OCI-LY7 (cell line): ENCODE measurements around the gene GAS7. TPM values are rescaled to one million over a fixed set of nuclear protein-coding genes. Genes with fewer than 3 reads are reported as not detected.

Source experiments
- BruUV-seq: library from RNA; stranded (reverse); fragments of 400-500 nt; replicated peaks from 2 replicates; lab custom pipeline; 2021; lab: Mats Ljungman, UMichigan
- CTCF ChIA-PET: fragments of 300-600 bp; sonication (Branson Sonifier 250); formaldehyde crosslinking; loops from one replicate; lab custom pipeline; 2022; ENCODE audit warnings: antibody characterized with exemption; ENCODE audit not compliant: unreplicated experiment; lab: Charles Lee
- POLR2A ChIA-PET: fragments of 300-600 bp; sonication (Branson Sonifier 250); formaldehyde crosslinking; loops from one replicate; lab custom pipeline; 2022; ENCODE audit warnings: antibody characterized with exemption; lab: Charles Lee
- DNase-seq: peaks from one replicate; pipeline ENCODE4 v3.0.0-alpha.2; 2015; ENCODE audit warnings: low spot score
- H2AFZ ChIP-seq: fragments of 200-600 bp; sonication (generic), shearing (Covaris generic); 2 replicates; pipeline ENCODE4 v1.6.1; 2014; ENCODE audit warnings: mild to moderate bottlenecking, antibody characterized with exemption, low read length, moderate library complexity
- H3K27ac ChIP-seq: fragments of 200-600 bp; sonication (generic); 2 replicates; pipeline ENCODE4 v1.5.1; 2014; ENCODE audit warnings: mixed run types, low read depth, mild to moderate bottlenecking, moderate library complexity, low read length, inconsistent platforms; ENCODE audit not compliant: poor library complexity, severe bottlenecking
- H3K36me3 ChIP-seq: fragments of 200-600 bp; sonication (generic); 2 replicates; pipeline ENCODE4 v1.6.1; 2014; ENCODE audit warnings: mild to moderate bottlenecking, antibody characterized with exemption, low read length, moderate library complexity, mixed read lengths; ENCODE audit not compliant: insufficient read depth
- H3K4me1 ChIP-seq: fragments of 200-600 bp; sonication (generic); 2 replicates; pipeline ENCODE4 v1.5.1; 2014; ENCODE audit warnings: mild to moderate bottlenecking, low read length; ENCODE audit not compliant: insufficient read depth, poor library complexity, severe bottlenecking
- H3K4me2 ChIP-seq: fragments of 200-600 bp; sonication (generic); 2 replicates; pipeline ENCODE4 v1.6.1; 2014; ENCODE audit warnings: mild to moderate bottlenecking, low read length
- H3K4me3 ChIP-seq: fragments of 200-600 bp; sonication (generic); 2 replicates; pipeline ENCODE4 v1.5.1; 2014; ENCODE audit warnings: mild to moderate bottlenecking, low read depth, low read length; ENCODE audit not compliant: poor library complexity, severe bottlenecking
- H3K79me2 ChIP-seq: fragments of 200-600 bp; sonication (generic); 2 replicates; pipeline ENCODE4 v1.6.1; 2016; ENCODE audit warnings: low read depth, mild to moderate bottlenecking, low read length, moderate library complexity, mixed read lengths; ENCODE audit not compliant: insufficient read depth
- H3K9me2 ChIP-seq: fragments of 200-600 bp; sonication (generic); 2 replicates; pipeline ENCODE4 v1.6.1; 2016; ENCODE audit warnings: mild to moderate bottlenecking, low read length, mixed read lengths; ENCODE audit not compliant: insufficient read depth
- H3K9me3 ChIP-seq: fragments of 200-600 bp; sonication (generic); 2 replicates; pipeline ENCODE4 v1.6.1; 2014; ENCODE audit warnings: mild to moderate bottlenecking, mixed run types, low read length, mixed read lengths
- H4K20me1 ChIP-seq: fragments of 200-600 bp; sonication (generic); 2 replicates; pipeline ENCODE4 v1.6.1; 2014; ENCODE audit warnings: mild to moderate bottlenecking, antibody characterized with exemption, low read length, moderate library complexity, mixed read lengths; ENCODE audit not compliant: insufficient read depth
- CTCF ChIP-seq: fragments of 200-600 bp; sonication (generic); conservative IDR thresholded peaks from 2 replicates; pipeline ENCODE4 v1.5.1; 2014; ENCODE audit warnings: mild to moderate bottlenecking, antibody characterized with exemption, low read length, moderate library complexity, mixed read lengths
- EZH2phosphoT487 ChIP-seq: fragments of 200-600 bp; sonication (generic); IDR thresholded peaks from 2 replicates; pipeline ENCODE4 v1.6.1; 2018; ENCODE audit warnings: low read depth, borderline replicate concordance, mild to moderate bottlenecking, mixed run types, antibody characterized with exemption, low read length, moderate library complexity, mixed read lengths
- intact Hi-C: fragments of 100-400 bp; cut with micrococcal nuclease; formaldehyde crosslinking; loops from one replicate; pipeline ENCODE4 v1.10.0; 2022; ENCODE audit not compliant: unreplicated experiment
- total RNA-seq, 2 experiments: library from RNA; depleted of rRNA in 1 of 2; stranded (reverse); fragments of >200 nt in 1 of 2; shearing (Covaris generic) in 1 of 2; gene quantifications; 2 replicates each; pipeline ENCODE4 v1.2.3, GENCODE V29; 2014 to 2022

The GAS7 gene
- total RNA-seq, 2 experiments from 2014 or later = 1.5 TPM; not detected in 1

GRCh38 chr17:9987779-9988585 lies 210.4 kb downstream of the GAS7 start:
- peak overlapping the region; percentile 40; the same call in 1 of the 2 replicates for H3K4me2 ChIP-seq
- POLR2A ChIA-PET = no interaction called here

GRCh38 chr17:9986754-9987382 lies 211.5 kb downstream of the GAS7 start:
- no TSS peak for BruUV-seq
- intact Hi-C loops = no loop called here
- no peak for DNase-seq
- Histone ChIP-seq H4K20me1 (no peaks in the 10 kb centered on the region), H3K4me2 (no peak overlapping the region), H3K36me3 (no peaks in the 10 kb centered on the region), H3K27ac (no peak overlapping the region), H3K79me2 (no peaks in the 10 kb centered on the region), H3K4me1 (no peaks in the 10 kb centered on the region), H3K9me3 (no peaks in the 10 kb centered on the region), H2AFZ (peak overlapping the region; percentile 98; the same call in 1 of the 2 replicates), H3K4me3 (no peak overlapping the region), H3K9me2 (no peaks in the 10 kb centered on the region)
- ChIA-PET POLR2A (no interaction called here), CTCF (no interaction called here)
- TF ChIP-seq EZH2phosphoT487 (no peak), CTCF (no peak)

More at GRCh38 chr17:9987779-9988585, 210.4 kb downstream of the GAS7 start:
- H4K20me1 ChIP-seq = no peaks in the 10 kb centered on the region
- no peaks in the 10 kb centered on the region for H3K4me1 ChIP-seq
- no peaks in the 10 kb centered on the region for H3K9me3 ChIP-seq
- H3K36me3 ChIP-seq = no peaks in the 10 kb centered on the region
- H3K79me2 ChIP-seq = no peaks in the 10 kb centered on the region
- CTCF ChIA-PET = interaction anchor here (0.7 kb wide), 1 partner anchor 80 kb away, joined by 3 read pairs; no protein-coding TSS in a partner anchor
- no TSS peak for BruUV-seq
- no peak overlapping the region for H3K4me3 ChIP-seq
- TF ChIP-seq CTCF (peak; percentile 90), EZH2phosphoT487 (no peak)
- intact Hi-C loops = no loop called here
- no peak overlapping the region for H3K27ac ChIP-seq
- H3K9me2 ChIP-seq = no peaks in the 10 kb centered on the region
- DNase-seq = peak; percentile 51
- H2AFZ ChIP-seq = peak overlapping the region; percentile 98
